Caco-2 (cell line): ENCODE results near the gene HDGFL3. TPM values are rescaled to one million over a fixed set of nuclear protein-coding genes. Genes with fewer than 3 reads are reported as not detected.

ENCODE experiments used
- BruUV-seq: library from RNA; stranded (reverse); fragments of 400-500 nt; replicated peaks from 2 replicates; lab custom pipeline; 2021; lab: Mats Ljungman, UMichigan
- CTCF ChIA-PET: fragments of 300-600 bp; sonication (Branson Sonifier 250); formaldehyde crosslinking; loops from one replicate; lab custom pipeline; 2022; ENCODE audit warnings: antibody characterized with exemption; lab: Charles Lee
- POLR2A ChIA-PET: fragments of 300-600 bp; sonication (Branson Sonifier 250); formaldehyde crosslinking; loops from one replicate; lab custom pipeline; 2022; ENCODE audit warnings: antibody characterized with exemption; lab: Charles Lee
- DNase-seq, 2 experiments: peaks; one replicate each; pipeline versions ENCODE4 v3.0.0 to v3.0.0-alpha.2; 2020 to 2022
- H3K27me3 ChIP-seq: replicated peaks from 2 replicates; pipeline ENCODE4 v1.6.0; 2011; ENCODE audit warnings: low read length; ENCODE audit not compliant: control insufficient read depth, insufficient read depth
- H3K36me3 ChIP-seq: 2 replicates; pipeline ENCODE4 v1.5.1; 2011; ENCODE audit warnings: low read length; ENCODE audit not compliant: control insufficient read depth, insufficient read depth
- H3K4me1 ChIP-seq: fragments of 250-450 bp; sonication (Bioruptor Pico); 2 replicates; pipeline ENCODE4 v1.5.1; 2020; ENCODE audit warnings: mild to moderate bottlenecking
- H3K4me3 ChIP-seq: 2 replicates; pipeline ENCODE4 v1.5.1; 2011; ENCODE audit warnings: low read depth, mild to moderate bottlenecking, control low read depth, low read length
- H3K9me3 ChIP-seq: fragments of 250-450 bp; sonication (Bioruptor Pico); 2 replicates; pipeline ENCODE4 v1.5.1; 2020; ENCODE audit warnings: mild to moderate bottlenecking, moderate library complexity
- H3K27ac Mint-ChIP-seq: one replicate; pipeline ENCODE4 v1.8.0; 2022; ENCODE audit warnings: mixed read lengths; ENCODE audit not compliant: unreplicated experiment
- H3K27me3 Mint-ChIP-seq: one replicate; pipeline ENCODE4 v1.8.0; 2022; ENCODE audit warnings: mixed read lengths; ENCODE audit not compliant: insufficient read depth, unreplicated experiment
- H3K36me3 Mint-ChIP-seq: one replicate; pipeline ENCODE4 v1.8.0; 2022; ENCODE audit warnings: mild to moderate bottlenecking, mixed read lengths; ENCODE audit not compliant: insufficient read depth, unreplicated experiment
- H3K4me1 Mint-ChIP-seq: one replicate; pipeline ENCODE4 v1.8.0; 2022; ENCODE audit warnings: low read depth, mixed read lengths; ENCODE audit not compliant: unreplicated experiment
- H3K4me3 Mint-ChIP-seq: one replicate; pipeline ENCODE4 v1.8.0; 2022; ENCODE audit warnings: mild to moderate bottlenecking, moderate library complexity, mixed read lengths; ENCODE audit not compliant: unreplicated experiment
- H3K9me3 Mint-ChIP-seq: one replicate; pipeline ENCODE4 v1.8.0; 2022; ENCODE audit warnings: mixed read lengths; ENCODE audit not compliant: unreplicated experiment
- CTCF ChIP-seq, 2 experiments: fragments of 200-600 bp in 1 of 2; IDR thresholded peaks; 1 replicate in 1 of 2; 2 replicates in 1 of 2; pipeline versions ENCODE4 v1.5.1 to v1.8.0; 2011 to 2022; ENCODE audit warnings: antibody characterized with exemption in 1 of 2, control low read depth in 1 of 2, inconsistent platforms in 1 of 2, low read depth in 1 of 2, low read length in 1 of 2, mild to moderate bottlenecking in 1 of 2, moderate library complexity in 1 of 2; ENCODE audit not compliant: insufficient read depth in 1 of 2, severe bottlenecking in 1 of 2, unreplicated experiment in 1 of 2
- intact Hi-C: fragments of 100-400 bp; cut with micrococcal nuclease; formaldehyde crosslinking; loops from one replicate; pipeline ENCODE4 v1.10.0; 2022; ENCODE audit not compliant: unreplicated experiment
- total RNA-seq: library from RNA; stranded (reverse); gene quantifications from 2 replicates; pipeline ENCODE4 v1.2.3, GENCODE V29; 2022

The HDGFL3 gene
- total RNA-seq, 1 experiment from 2014 or later, result 22.9 TPM

GRCh38 chr15:83109532-83109931, 98.1 kb downstream of the HDGFL3 start:
- intact Hi-C loops, result no loop called here
- no peaks in the 10 kb centered on the region for H3K36me3 ChIP-seq
- no peaks in the 10 kb centered on the region for H3K9me3 ChIP-seq
- CTCF ChIA-PET, result no interaction called here
- H3K27me3 ChIP-seq, result no peaks in the 10 kb centered on the region; the same call in 1 of the 2 replicates
- H3K4me3 Mint-ChIP-seq, result no peak overlapping the region
- peaks cover 4% of the 10 kb centered on the region for H3K27me3 Mint-ChIP-seq
- POLR2A ChIA-PET, result no interaction called here
- H3K9me3 Mint-ChIP-seq, result peaks cover 10% of the 10 kb centered on the region
- no peak overlapping the region for H3K27ac Mint-ChIP-seq
- no TSS peak for BruUV-seq
- no peaks in the 10 kb centered on the region for H3K4me1 Mint-ChIP-seq
- no peak overlapping the region for H3K4me3 ChIP-seq
- H3K36me3 Mint-ChIP-seq, result no peaks in the 10 kb centered on the region
- no peak for DNase-seq
- no peak for TF ChIP-seq CTCF (IDR thresholded peaks at IDR 0.05; ENCODE audit: insufficient read depth in 1 of 2, low read depth in 1 of 2, low read length in 1 of 2, severe bottlenecking in 1 of 2, unreplicated experiment in 1 of 2)
- no peaks in the 10 kb centered on the region for H3K4me1 ChIP-seq

GRCh38 chr15:83108266-83109219, 99.1 kb downstream of the HDGFL3 start:
- ChIA-PET POLR2A (no interaction called here), CTCF (no interaction called here)
- Histone ChIP-seq H3K27me3 (no peaks in the 10 kb centered on the region; the same call in 1 of the 2 replicates), H3K9me3 (no peaks in the 10 kb centered on the region), H3K4me1 (no peaks in the 10 kb centered on the region), H3K4me3 (no peak overlapping the region), H3K36me3 (no peaks in the 10 kb centered on the region)
- no peaks in the 10 kb centered on the region for H3K36me3 Mint-ChIP-seq
- intact Hi-C loops, result no loop called here
- H3K27me3 Mint-ChIP-seq, result peaks cover 4% of the 10 kb centered on the region
- no TSS peak for BruUV-seq
- TF ChIP-seq CTCF (IDR thresholded peaks at IDR 0.05; ENCODE audit: insufficient read depth in 1 of 2, low read depth in 1 of 2, low read length in 1 of 2, severe bottlenecking in 1 of 2, unreplicated experiment in 1 of 2), result no peak
- H3K9me3 Mint-ChIP-seq, result peaks cover 10% of the 10 kb centered on the region
- H3K27ac Mint-ChIP-seq, result no peak overlapping the region
- no peaks in the 10 kb centered on the region for H3K4me1 Mint-ChIP-seq
- DNase-seq, result no peak
- no peak overlapping the region for H3K4me3 Mint-ChIP-seq

GRCh38 chr15:83107841-83108181, 99.8 kb downstream of the HDGFL3 start:
- peaks cover 4% of the 10 kb centered on the region for H3K27me3 Mint-ChIP-seq
- Histone ChIP-seq H3K4me3 (no peak overlapping the region), H3K36me3 (no peaks in the 10 kb centered on the region), H3K4me1 (no peaks in the 10 kb centered on the region), H3K9me3 (no peaks in the 10 kb centered on the region), H3K27me3 (no peaks in the 10 kb centered on the region; the same call in 1 of the 2 replicates)
- no TSS peak for BruUV-seq
- H3K4me3 Mint-ChIP-seq, result no peak overlapping the region
- no peaks in the 10 kb centered on the region for H3K4me1 Mint-ChIP-seq
- intact Hi-C loops, result no loop called here
- ChIA-PET CTCF (no interaction called here), POLR2A (no interaction called here)
- TF ChIP-seq CTCF (IDR thresholded peaks at IDR 0.05; ENCODE audit: insufficient read depth in 1 of 2, low read depth in 1 of 2, low read length in 1 of 2, severe bottlenecking in 1 of 2, unreplicated experiment in 1 of 2), result no peak
- H3K36me3 Mint-ChIP-seq, result no peaks in the 10 kb centered on the region
- H3K9me3 Mint-ChIP-seq, result peaks cover 10% of the 10 kb centered on the region
- no peak overlapping the region for H3K27ac Mint-ChIP-seq
- no peak for DNase-seq
